Panc1 (cell line): ENCODE results near the gene NHS. TPM values are rescaled to one million over a fixed set of nuclear protein-coding genes. Genes with fewer than 3 reads are reported as not detected.

ENCODE experiments used
- ATAC-seq: fragments of 200-7000 bp; cut with Tn5 transposase; 2 replicates; pipeline ENCODE4 v1.9.1; 2020; ENCODE audit warnings: mild to moderate bottlenecking, moderate library complexity
- Bru-seq: library from RNA; stranded (reverse); fragments of 400-500 nt; gene quantifications from one replicate; lab custom pipeline; 2021; lab: Mats Ljungman, UMichigan
- BruChase-seq, 2 experiments: library from RNA; stranded (reverse); fragments of 400-500 nt; gene quantifications; one replicate each; lab custom pipeline; 2021; lab: Mats Ljungman, UMichigan
- BruUV-seq: library from RNA; stranded (reverse); fragments of 400-500 nt; replicated peaks from 2 replicates; lab custom pipeline; 2021; lab: Mats Ljungman, UMichigan
- CTCF ChIA-PET: fragments of 300-600 bp; sonication (Branson Sonifier 250); formaldehyde crosslinking; loops from one replicate; lab custom pipeline; 2022; ENCODE audit warnings: antibody characterized with exemption; lab: Charles Lee
- POLR2A ChIA-PET: fragments of 300-600 bp; sonication (Branson Sonifier 250); formaldehyde crosslinking; loops from one replicate; lab custom pipeline; 2022; ENCODE audit warnings: antibody characterized with exemption; lab: Charles Lee
- DNase-seq: peaks from one replicate; pipeline ENCODE4 v3.0.0-alpha.2; 2010; ENCODE audit warnings: low read depth, low spot score
- H3K27ac ChIP-seq: 2 replicates; pipeline ENCODE4 v1.5.1; 2011; ENCODE audit warnings: mild to moderate bottlenecking, low read length, inconsistent platforms
- H3K27me3 ChIP-seq: fragments of 200-500 bp; sonication (Bioruptor generic); 2 replicates; pipeline ENCODE4 v1.6.0; 2014; ENCODE audit warnings: low read length, inconsistent platforms; ENCODE audit not compliant: control insufficient read depth, insufficient read depth
- H3K36me3 ChIP-seq: fragments of 200-500 bp; sonication (Bioruptor generic); 2 replicates; pipeline ENCODE4 v1.5.1; 2014; ENCODE audit warnings: inconsistent platforms, mild to moderate bottlenecking, low read length, moderate library complexity; ENCODE audit not compliant: control insufficient read depth, insufficient read depth
- H3K4me1 ChIP-seq: 2 replicates; pipeline ENCODE4 v1.5.1; 2011; ENCODE audit warnings: inconsistent platforms, mild to moderate bottlenecking, low read length, moderate library complexity; ENCODE audit not compliant: control insufficient read depth, insufficient read depth
- H3K4me3 ChIP-seq, 2 experiments: 2 replicates each; pipeline ENCODE4 v1.5.1; 2011 to 2012; ENCODE audit warnings: low read depth in 2 of 2, low read length in 2 of 2, mild to moderate bottlenecking in 2 of 2, inconsistent platforms in 1 of 2, moderate library complexity in 1 of 2
- H3K9me3 ChIP-seq: fragments of 200-500 bp; sonication (Bioruptor generic); 2 replicates; pipeline ENCODE4 v1.5.1; 2014; ENCODE audit warnings: low read depth, mild to moderate bottlenecking, inconsistent platforms, low read length, moderate library complexity; ENCODE audit not compliant: control insufficient read depth, insufficient read depth
- CTCF ChIP-seq: fragments of 450-650 bp; IDR thresholded peaks from 2 replicates; pipeline ENCODE4 v1.5.1; 2017; ENCODE audit warnings: mild to moderate bottlenecking
- POLR2AphosphoS5 ChIP-seq: IDR thresholded peaks from 2 replicates; pipeline ENCODE4 v1.6.1; 2012; ENCODE audit warnings: mild to moderate bottlenecking, low read depth, low read length, moderate library complexity
- REST ChIP-seq, 2 experiments: IDR thresholded peaks; 2 replicates each; pipeline ENCODE4 v1.6.1; 2011 to 2012; ENCODE audit warnings: low read depth in 2 of 2, control low read depth in 1 of 2, low read length in 1 of 2, mild to moderate bottlenecking in 1 of 2, moderate library complexity in 1 of 2; ENCODE audit not compliant: insufficient read depth in 1 of 2
- SIN3A ChIP-seq: IDR thresholded peaks from 2 replicates; pipeline ENCODE4 v1.6.1; 2012; ENCODE audit warnings: low read depth, mild to moderate bottlenecking, low read length, moderate library complexity, borderline replicate concordance; ENCODE audit not compliant: insufficient read depth
- TCF7L2 ChIP-seq: IDR thresholded peaks from 2 replicates; pipeline ENCODE4 v1.6.1; 2011; ENCODE audit warnings: mild to moderate bottlenecking, low read depth, low read length, inconsistent platforms
- in situ Hi-C: cut with HindIII; loops from 2 replicates; pipeline ENCODE4 v1.10.0; 2016; ENCODE audit warnings: low sequenced_read_pairs, low pct_unique_long_range_greater_than_20kb
- intact Hi-C: fragments of 100-400 bp; cut with micrococcal nuclease; formaldehyde crosslinking; loops from one replicate; pipeline ENCODE4 v1.10.0; 2022; ENCODE audit not compliant: unreplicated experiment
- long read RNA-seq: library from polyadenylated mRNA; unstranded; transcript quantifications from one replicate; pipeline ENCODE4 v2.0.0, GENCODE V29; 2021; ENCODE audit not compliant: unreplicated experiment
- polyA plus RNA-seq: library from polyadenylated mRNA; unstranded; fragments of >200 nt; gene quantifications from one replicate; pipeline ENCODE4 v1.2.1, GENCODE V29; 2012; ENCODE audit warnings: missing spikeins; ENCODE audit not compliant: insufficient read length
- total RNA-seq: library from RNA; stranded (reverse); gene quantifications from one replicate; pipeline ENCODE4 v1.2.1, GENCODE V29; 2021; ENCODE audit not compliant: unreplicated experiment

Gene NHS
- total RNA-seq (0.80 TPM), Bru-seq, nascent RNA (percentile 30 among the genes with signal in this experiment), BruChase-seq, experiment 1, labeled RNA remaining after a 2-hour chase (percentile 35 among the genes with signal in this experiment), BruChase-seq, experiment 2, labeled RNA remaining after a 6-hour chase (percentile 32 among the genes with signal in this experiment)
- 0.27 TPM for polyA plus RNA-seq
- long read RNA-seq: 0 reads

GRCh38 chrX:17374619-17375366, at the start of gene NHS:
Gene NHS (plus strand): TSS chrX:17375200. CDS start chrX:17375758, 558 bp downstream.
- Histone ChIP-seq H3K9me3 (no peaks in the 10 kb centered on the region), H3K27ac (no peak within 1 kb of the TSS), H3K27me3 (no peaks in the 10 kb centered on the region), H3K4me1 (no peaks in the 10 kb centered on the region), H3K36me3 (no peaks in the 10 kb centered on the region), H3K4me3 (peak within 1 kb of the TSS; percentile 34 to 52)
- intact Hi-C loops (loop anchor here (10.0 kb wide), 1 partner anchor 130 kb away; no protein-coding TSS in a partner anchor), in situ Hi-C loops (no loop called here)
- BruUV-seq: no TSS peak
- POLR2A ChIA-PET: no interaction called here
- CTCF ChIA-PET: no interaction called here
- ATAC-seq (peak; percentile 69), DNase-seq (no peak)
- TF ChIP-seq TCF7L2 (no peak), CTCF (peak; percentile 69)

- no peaks in the 10 kb centered on the region for H3K9me3 ChIP-seq
- no peak for ATAC-seq
- H3K27ac ChIP-seq: no peak overlapping the region
- intact Hi-C loops (no loop called here), in situ Hi-C loops (no loop called here)
- H3K4me3 ChIP-seq: no peak overlapping the region
- no peaks in the 10 kb centered on the region for H3K36me3 ChIP-seq
- no peak for DNase-seq
- ChIA-PET CTCF (no interaction called here), POLR2A (no interaction called here)
- no TSS peak for BruUV-seq
- no peaks in the 10 kb centered on the region for H3K27me3 ChIP-seq
- H3K4me1 ChIP-seq: no peaks in the 10 kb centered on the region
- TF ChIP-seq REST (IDR thresholded peaks at IDR 0.05; ENCODE audit: insufficient read depth in 1 of 2, low read depth in 2 of 2, low read length in 1 of 2): no peak
- TF ChIP-seq CTCF: no peak
- TF ChIP-seq TCF7L2: no peak
- no peak for TF ChIP-seq POLR2AphosphoS5
- TF ChIP-seq SIN3A: no peak
These were observed 46.2 kb upstream of the NHS start for GRCh38 chrX:17328837-17329236.
